GM18867 (cell line): ENCODE measurements around the gene SRPK2.

ENCODE experiments used
- ATAC-seq: cut with Tn5 transposase; IDR thresholded peaks from one replicate; pipeline ENCODE4 v1.9.1; 2021; ENCODE audit warnings: mild to moderate bottlenecking, moderate library complexity; ENCODE audit not compliant: unreplicated experiment

Gene SRPK2

DNA sequence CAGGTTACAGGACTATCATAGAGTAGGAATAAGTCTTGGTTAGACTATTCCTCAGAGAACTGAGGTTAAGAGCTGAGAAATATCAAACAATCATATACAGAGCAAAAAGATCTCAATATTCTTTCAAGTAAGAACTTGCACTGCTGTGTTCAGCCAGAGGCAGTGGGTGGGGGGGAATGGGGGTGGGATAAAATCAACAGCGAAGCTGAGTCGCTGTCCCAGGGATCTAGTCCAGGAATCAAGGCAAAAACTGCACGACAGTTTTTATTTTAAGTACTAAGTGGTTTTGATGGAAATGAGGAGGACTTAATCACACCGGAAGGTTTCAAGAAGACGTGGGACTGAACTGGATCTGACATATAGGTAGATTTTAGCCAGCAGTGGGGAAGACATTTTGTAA lies 159.1 kb downstream of the SRPK2 start:
- no peak for ATAC-seq

DNA sequence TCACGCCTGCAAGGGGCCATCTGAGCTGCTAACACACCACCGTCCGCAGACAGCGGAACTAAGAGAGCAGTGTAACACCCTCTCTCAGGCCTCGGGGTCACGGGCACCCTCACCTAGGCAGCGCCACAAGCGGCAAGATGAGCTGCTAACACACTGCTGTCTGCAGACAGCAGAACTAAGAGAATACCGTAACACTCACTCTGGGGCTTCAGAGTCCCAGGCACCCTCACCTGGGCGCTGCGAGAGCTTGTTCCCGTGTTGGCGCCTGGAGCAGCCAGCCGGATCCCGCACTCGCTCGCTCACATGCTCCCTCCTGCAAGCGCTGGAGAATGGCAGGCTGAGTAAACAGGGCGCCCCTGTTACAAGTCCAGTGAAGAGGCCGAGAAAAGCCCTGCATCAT lies 160.2 kb downstream of the SRPK2 start:
- no peak for ATAC-seq

DNA sequence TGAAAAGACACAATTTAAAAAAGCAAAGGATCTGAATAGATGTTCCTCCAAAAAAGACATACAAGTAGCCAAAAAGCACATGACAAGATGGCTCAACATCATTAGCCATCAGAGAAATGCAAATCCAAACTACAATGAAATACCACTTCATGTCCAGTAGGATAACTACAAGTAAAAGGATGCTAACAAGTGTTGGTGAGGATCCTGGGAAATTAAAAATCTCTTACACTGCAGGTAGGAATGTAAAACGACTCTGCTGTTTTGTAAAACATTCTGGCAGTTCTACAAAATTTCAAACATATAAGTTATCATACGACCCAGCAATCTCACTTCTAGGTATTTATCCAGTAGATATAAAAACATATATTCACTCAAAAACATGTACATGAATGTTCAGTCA lies 161.3 kb downstream of the SRPK2 start:
- no peak for ATAC-seq

DNA sequence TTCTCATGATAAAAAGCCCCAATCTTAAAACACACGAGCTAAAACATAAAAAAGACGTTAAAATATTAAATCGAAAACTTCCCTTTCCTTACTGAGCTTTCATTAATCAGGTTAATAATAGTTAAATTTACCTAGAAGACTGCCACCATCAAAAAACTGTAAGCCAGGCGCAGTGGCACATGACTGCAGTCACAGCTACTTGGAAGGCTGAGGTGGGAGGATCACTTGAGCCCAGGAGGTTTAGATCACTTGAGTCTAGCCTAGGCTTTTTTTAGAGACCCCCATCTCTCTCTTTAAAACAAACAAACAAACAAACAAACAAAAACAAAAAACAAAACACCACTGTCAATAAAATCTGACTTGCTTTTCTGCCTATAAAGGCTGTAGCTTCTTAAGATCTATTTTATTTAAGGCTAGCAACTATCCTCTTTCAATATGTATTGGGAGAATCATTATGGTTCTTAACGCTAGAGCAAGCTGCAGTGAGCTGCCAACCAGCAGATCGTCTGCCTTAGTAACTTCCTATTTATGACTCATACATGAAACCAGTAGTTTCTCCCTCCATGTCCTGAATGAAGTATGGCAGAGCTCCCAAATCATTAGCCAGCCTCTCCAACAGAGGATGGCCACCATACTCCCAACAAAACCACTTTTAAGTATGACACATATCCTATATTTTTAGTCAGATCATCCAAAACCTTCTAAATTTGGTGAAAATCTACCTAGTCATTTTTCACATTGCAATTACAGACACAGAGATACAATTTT lies 163.7 kb downstream of the SRPK2 start:
- peak; percentile 76 for ATAC-seq

DNA sequence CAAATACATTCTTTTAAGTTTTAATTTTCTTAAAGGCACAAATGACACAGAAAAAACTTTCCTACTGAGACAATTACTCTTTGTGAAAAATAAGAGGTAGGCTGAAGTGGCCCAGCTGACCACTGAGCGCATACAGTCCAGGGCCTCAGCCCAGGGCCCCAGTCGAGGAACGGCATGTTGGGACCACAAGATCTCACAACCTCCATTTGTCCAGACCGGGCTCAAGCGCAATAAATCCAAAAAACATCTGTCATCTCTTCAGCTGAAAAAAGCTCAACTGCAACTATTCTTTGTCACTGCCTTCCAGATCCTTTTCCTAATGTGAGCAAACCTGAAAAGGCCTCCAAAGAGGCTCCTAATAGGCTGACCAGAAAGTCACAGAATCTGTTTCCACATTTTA lies 165.8 kb downstream of the SRPK2 start:
- ATAC-seq, result no peak

DNA sequence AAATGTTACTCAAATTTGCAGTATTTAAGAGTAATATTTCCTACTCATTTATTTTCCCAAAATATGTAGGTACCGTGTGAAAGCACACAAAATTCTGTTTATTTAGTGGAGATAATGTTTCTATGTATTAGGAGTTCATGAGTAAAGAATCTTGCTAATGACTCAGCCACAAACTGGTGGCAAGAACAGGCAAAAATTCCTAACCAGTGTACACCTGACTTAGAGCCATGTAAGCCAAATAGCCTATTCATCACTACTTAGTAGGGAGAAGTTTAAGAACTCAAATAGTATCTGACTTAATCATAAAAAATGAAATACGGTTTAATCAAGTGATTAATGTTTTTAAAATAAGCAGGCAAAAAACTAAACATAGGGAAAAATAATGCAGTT lies 169.0 kb downstream of the SRPK2 start:
- ATAC-seq, result no peak

DNA sequence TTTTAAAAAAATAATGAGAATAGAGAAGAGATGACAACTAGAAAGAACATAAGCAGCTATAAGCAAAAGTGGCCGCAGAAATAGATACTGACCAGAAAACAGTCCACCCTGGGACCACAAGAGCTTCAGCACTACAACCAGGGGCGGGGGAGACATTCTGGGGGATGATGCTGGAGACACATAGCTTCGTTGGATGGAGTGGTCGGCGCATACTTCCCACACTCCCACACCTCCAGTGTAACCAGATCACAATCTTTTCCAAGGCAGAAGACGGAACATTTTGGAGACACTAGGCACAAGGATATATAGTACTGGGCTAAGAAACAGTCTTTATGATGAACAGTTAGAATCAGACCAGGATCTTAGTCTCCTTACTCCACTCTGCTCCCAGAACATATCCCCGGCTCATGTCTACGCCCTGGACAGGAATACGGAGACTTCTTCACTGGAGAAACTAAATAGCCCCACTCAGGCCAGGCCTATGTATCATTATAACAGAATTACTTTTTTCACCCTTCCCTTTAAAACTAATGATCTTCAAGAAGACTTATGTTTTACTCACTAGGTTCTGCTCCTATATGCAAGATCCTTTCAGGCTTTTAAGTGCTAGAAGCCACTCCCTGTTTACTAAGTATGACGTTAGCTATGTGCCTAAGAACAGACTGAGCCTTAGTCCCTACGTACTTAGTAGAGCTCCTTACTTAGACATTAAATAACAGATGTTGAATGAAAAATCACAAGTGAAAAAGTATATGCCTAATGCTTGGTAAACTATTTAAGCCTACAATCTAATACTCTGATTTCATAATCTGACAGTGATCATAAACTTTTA lies 169.6 kb downstream of the SRPK2 start:
- no peak for ATAC-seq

DNA sequence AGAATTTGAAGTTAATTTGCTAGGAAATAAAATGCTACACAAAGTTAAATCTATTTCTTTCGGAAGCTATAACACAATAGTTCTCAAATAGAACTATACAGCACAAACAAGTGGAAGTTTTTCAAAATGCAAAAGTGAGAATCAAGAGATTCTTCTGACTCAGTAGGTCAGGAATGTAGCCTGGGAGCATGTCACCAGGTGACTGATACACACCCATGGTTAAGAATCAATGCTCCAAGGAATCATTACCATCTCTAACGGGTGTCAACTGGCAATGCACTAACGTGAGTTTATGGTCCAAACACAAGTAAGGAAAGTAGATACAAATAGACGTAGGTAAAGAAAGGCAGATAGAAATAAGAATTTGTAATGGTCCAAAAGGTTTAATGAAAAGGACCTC lies 170.5 kb downstream of the SRPK2 start:
- no peak for ATAC-seq

DNA sequence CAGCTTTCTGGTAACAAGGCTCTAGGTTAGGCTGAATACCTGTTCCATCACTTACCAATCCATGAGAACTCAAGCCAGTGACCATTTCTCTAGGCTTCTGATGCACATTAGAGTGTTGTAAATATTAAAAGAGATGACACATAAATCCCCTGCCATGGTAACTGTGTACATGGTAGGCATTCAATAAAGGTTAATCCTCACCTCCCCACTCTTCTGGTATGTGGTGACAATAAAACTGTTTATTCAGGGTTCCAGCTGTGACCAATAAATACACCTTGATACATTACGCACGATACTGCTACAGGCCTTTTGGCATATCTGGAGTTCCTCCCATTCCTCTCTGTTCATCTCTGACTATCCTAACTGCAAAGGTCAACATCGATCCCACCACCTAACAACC lies 171.9 kb downstream of the SRPK2 start:
- no peak for ATAC-seq

DNA sequence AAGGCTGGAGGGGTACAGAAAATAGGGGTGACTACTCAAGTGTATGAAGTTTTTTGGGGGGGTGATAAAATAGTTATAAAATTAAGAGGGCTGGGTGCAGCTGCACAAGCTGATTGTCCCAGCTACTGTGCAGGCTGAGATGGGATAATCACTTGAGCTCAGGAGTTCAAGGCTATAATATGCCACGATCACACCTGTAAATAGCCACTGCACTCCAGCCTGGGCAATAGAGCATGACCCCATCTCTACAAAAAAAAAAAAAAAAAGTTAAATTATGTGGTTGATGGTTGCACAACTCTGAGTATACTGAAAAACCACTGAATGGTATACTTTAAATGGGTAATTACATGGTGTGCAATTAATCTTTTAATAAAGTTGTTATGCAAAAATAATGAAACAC lies 172.9 kb downstream of the SRPK2 start:
- ATAC-seq, result no peak

DNA sequence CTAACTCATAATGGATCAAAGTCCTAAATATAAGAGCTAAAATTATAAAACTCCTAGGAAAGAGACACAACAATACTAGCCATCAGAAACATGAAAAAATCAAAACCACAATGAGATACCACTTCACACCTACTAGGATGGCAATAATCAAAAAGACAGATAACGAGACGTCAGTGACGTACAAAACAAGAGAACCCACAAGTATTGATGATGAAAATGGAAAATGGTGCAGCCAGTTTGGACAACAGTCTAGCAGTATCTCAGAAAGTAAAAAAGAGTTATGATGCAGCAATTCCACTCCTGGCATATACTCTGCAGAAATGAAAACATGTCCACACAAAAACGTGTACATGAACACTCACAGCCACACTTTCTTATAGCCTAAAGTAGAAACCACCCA lies 173.5 kb downstream of the SRPK2 start:
- no peak for ATAC-seq

DNA sequence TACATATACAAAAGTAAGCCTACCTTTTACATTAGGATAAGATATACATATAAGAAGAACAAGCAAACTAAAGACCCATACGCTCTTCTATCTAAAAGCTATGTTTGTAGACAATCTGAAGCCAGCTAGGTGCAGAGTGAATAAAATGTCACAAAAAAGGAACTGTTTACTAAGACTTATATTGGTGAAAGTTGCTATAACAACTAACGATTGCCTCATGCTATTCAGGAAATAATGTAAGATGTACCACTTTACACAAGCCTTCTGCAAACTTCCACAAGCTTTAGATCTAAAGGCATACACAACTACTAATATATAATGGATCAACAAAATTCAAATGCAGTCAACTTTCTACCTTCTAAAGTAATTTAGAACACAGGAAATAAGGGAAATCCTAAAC lies 175.1 kb downstream of the SRPK2 start:
- ATAC-seq, result no peak

DNA sequence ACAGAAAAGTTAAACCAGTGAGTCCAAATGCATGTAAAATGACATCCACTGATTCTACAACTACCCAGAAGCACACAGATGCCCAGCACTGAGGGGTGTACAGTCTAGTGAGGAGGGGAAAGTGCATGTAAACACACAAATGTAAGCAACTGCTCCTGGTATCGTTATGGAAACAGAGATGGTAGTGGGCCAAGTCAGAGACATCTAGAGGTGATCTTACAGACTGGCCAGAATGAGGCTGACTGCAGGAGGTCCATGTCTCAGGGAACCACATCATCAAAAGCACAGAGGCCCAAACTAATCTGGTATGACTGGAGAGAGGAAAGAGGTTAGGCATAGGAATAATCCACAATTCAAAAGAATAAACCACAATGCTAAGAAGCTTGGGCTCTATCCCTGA lies 176.5 kb downstream of the SRPK2 start:
- no peak for ATAC-seq

DNA sequence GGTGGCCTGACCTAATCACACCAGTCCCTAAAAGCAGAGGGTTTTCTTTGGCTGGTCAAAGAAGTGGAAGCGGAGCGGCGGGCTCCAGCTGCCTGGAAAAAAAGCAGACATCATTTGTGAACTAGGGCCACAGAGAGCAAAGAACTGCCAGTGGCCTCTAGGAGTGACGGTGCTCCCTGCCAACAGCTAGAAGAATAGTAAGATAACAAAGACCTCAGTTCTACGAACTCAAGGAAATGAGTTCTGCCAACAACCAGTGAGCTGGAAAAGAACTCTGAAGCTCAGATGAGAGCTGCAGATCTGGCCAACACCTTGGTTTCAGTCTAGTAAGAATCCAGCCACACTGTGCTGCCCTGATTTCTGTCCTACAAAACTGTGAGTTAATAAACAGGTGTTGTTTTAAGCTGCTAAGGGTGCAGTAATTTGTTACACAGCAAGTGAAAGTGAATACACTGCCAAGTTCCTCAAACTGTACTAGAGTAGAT lies 178.0 kb downstream of the SRPK2 start:
- peak; percentile 93 for ATAC-seq

DNA sequence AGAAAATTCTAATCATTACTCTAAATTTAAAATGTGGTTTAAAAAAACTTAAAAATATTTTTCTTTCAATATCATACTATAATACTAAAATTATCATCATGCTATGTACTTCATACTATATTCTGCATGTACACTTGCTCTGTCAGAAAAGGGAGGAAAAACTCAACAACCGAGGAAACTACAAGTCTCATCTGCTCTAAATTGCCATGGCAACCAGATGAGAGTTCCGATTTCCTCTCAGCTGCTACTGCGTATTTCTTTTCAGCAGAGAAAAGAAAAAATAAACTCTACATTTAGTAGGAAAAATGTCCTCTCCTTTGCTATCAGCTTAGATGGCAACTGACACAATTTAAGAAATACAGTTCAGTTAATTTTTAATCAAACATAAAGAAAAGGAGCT lies 178.9 kb downstream of the SRPK2 start:
- no peak for ATAC-seq

DNA sequence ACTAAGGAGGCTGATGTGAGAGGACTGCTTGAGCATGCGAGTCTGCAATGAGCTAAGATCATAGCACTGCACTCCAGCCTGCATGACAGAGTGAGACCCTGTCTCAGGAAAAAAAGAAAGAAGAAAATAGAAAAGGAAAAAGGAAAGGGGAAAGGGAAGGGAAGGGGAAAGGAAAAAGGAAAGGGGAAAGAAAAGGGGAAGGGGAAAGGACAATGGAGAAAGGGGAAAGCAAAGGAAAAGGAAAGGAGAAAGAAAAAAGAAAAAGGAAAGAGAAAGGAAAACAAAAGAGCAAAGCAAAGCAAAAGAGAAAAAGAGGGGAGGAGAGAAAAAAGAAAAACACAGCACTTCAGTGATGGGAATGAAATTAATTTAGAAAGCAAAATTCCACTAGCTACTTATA lies 179.3 kb downstream of the SRPK2 start:
- no peak for ATAC-seq

DNA sequence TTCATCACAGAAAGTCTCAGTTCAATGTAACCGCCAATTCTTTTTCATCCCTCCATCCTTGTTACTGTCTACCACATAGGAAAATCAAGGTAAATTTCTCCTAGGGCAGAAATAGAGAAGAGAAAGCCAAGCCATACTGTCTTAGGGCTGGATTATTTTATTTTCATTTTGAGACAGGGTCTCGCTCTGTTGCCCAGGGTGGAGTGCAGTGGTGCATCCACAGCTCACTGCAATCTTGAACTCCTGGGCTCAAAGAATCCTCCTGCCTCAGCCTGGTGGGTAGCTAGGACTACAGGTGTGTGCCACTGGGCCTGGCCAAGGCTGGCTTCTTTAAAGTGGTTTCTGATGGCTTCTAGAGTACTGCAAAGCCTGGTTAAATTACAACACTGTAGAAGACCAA lies 181.7 kb downstream of the SRPK2 start:
- no peak for ATAC-seq

DNA sequence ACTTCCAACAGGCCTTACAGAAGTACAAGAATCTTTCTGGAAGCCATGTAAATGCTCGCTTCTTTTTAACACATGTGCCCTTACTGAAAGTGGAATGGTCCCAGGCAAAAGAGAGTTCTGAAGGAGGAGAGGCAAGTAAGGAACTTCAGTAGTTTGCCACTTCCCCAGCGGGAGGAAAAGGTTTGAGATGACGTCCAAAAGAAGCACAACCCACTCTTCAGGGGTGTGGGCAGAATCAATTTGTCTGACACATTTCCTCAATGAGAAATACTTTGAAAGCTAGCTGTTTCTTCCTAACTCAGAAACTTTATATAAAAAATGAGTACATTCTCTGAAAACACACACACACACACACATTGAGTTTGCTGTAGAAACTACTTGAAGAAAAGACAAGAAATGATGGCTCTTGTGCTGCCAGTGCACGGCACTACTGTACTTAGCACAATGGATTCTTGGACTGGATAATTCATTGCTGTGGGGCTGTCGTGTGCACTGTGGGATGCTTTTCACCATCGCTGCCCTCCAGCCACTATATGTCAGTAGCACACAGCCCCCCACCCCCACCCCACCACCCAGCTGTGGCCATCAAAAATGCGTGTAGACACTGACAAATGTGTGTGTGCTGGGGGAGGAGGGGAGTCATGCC lies 183.0 kb downstream of the SRPK2 start:
- no peak for ATAC-seq

DNA sequence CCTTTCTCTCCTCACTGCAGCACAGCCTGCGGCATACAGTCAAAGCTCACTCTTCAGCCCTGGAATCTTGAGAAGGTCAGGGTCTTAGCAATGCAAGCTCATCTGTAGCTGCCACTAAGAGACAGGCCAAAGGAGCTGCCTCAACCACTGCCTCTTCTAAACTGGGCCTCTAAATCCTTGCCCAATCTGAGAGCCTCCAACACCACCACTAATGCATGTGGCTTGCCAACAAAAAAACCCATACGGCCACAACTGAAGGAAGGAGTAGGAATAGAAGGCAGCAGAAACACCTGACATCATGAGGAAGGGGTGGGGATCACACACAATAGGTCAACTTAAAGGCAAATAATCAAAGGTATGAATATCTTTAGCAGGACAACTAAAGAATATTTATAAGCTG lies 183.8 kb downstream of the SRPK2 start:
- no peak for ATAC-seq

DNA sequence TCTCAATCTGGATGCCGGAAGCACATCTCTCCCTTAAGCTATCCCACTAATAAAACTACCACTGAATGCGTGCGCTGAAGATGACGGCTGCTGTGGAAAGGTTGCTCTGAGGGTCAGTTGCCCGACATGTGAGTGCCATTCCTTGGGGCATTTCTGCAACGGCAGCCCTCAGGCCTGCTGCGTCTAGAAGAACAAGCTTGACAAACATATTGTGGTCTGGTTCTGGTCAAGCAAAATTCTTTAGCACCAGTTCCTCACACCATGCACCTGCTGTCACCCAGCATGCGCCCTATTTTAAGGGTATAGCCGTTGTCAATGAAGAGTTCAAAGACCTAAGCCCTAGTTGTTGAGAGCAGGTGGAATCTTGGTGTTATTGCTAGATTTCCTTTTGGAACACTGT lies 184.2 kb downstream of the SRPK2 start:
- no peak for ATAC-seq

DNA sequence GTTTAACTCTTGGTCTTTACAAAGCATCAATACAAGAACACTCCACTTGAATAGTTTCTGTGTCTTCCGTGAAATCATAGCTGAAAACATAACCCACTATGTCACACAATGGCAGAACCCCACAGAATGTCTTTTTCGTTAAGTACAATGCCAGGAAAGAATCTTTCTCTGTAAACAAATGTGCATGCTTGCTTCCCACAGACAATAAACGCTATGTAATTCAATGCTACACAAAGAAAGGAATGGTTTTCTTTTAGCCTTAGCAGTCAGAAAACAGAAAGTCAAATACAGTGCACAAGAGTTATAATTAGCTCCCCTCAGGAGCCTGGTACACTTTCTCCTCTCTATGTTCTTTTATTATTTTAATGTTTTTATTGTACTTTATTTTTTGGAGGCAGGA lies 186.1 kb downstream of the SRPK2 start:
- no peak for ATAC-seq

DNA sequence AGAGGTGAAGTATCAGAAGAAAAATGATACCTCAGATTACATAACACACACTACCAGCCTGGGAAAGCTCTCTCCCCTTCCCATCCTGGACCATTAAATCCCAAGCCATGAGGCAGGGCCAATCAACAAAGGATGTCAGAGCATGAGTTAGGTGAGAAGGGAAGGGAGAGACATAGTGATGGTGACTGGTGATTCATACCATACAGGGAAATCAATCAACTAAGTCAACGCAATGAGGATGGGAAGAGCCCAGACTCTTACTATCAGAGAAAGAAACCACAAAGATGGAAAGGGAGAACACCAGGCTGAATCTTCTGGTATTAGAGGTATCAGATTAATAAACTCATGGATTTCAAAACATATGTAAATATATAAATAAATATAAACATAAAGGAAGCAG lies 189.3 kb downstream of the SRPK2 start:
- no peak for ATAC-seq
